ENCODE results near the gene GTF2A1. TPM values are rescaled to one million over a fixed set of nuclear protein-coding genes. Genes with fewer than 3 reads are reported as not detected.

Gene GTF2A1
- total RNA-seq, 1 donor from 2014 or later = 42.0 TPM

GRCh38 chr14:81192594-81192993 is 28.2 kb downstream of the GTF2A1 start:
- no peaks in the 10 kb centered on the region for H3K9me3 Mint-ChIP-seq
- no peaks in the 10 kb centered on the region for H3K27me3 Mint-ChIP-seq (ENCODE audit: low read depth)
- no peaks in the 10 kb centered on the region for H3K4me1 Mint-ChIP-seq
- no peak for TF ChIP-seq CTCF (conservative IDR thresholded peaks at IDR 0.05)
- H3K27ac Mint-ChIP-seq (ENCODE audit: unreplicated experiment) = no peak overlapping the region
- peaks cover 27% of the 10 kb centered on the region for H3K36me3 Mint-ChIP-seq (ENCODE audit: low read depth)
- H3K4me3 Mint-ChIP-seq = no peak overlapping the region
- DNase-seq (ENCODE audit: low read depth, low spot score) = no peak

DNA sequence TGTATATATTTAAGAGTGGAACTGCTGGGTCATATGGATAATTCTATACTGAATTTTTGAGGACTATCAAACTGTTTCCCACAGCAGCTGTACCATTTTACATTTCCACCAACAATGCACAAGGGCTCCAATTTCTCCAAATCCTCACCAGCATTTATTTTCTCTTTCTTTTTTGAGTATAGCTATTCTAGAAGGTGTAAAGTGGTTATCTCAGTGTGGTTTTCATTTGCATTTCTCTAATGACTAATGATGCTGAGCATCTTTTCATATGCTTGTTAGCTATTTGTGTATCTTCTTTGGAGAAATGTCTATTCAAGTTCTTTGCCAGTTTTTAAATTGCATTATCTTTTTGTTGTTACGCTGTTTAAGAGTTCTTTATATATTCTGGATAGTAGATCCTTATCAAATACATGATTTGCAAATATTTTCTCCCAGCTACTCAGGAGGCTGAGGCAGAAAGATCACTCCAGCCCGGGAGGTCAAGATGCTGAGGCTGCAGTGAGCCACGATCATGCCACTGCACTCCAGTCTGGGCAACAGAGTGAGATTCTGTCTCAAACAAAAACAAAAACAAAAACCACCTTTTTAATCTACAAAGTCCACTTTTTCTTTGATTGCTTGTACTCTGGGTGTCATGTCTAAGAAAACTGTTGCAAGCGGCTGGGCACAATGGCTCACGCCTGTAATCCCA is 32.8 kb downstream of the GTF2A1 start:
- Mint-ChIP-seq H3K9me3 (no peaks in the 10 kb centered on the region), H3K36me3 (ENCODE audit: low read depth) (peaks cover 32% of the 10 kb centered on the region), H3K4me3 (no peak overlapping the region), H3K27me3 (ENCODE audit: low read depth) (no peaks in the 10 kb centered on the region), H3K4me1 (no peaks in the 10 kb centered on the region), H3K27ac (ENCODE audit: unreplicated experiment) (no peak overlapping the region)
- no peak for TF ChIP-seq CTCF (conservative IDR thresholded peaks at IDR 0.05)
- no peak for DNase-seq (ENCODE audit: low read depth, low spot score)

GRCh38 chr14:81179631-81180030 is 41.1 kb downstream of the GTF2A1 start:
- no peak for DNase-seq (ENCODE audit: low read depth, low spot score)
- no peak for TF ChIP-seq CTCF (conservative IDR thresholded peaks at IDR 0.05)
- Mint-ChIP-seq H3K9me3 (peaks cover under 1% of the 10 kb centered on the region), H3K27ac (ENCODE audit: unreplicated experiment) (no peak overlapping the region), H3K4me3 (no peak overlapping the region), H3K27me3 (ENCODE audit: low read depth) (no peaks in the 10 kb centered on the region), H3K36me3 (ENCODE audit: low read depth) (peaks cover 19% of the 10 kb centered on the region), H3K4me1 (peaks cover 3% of the 10 kb centered on the region)

DNA sequence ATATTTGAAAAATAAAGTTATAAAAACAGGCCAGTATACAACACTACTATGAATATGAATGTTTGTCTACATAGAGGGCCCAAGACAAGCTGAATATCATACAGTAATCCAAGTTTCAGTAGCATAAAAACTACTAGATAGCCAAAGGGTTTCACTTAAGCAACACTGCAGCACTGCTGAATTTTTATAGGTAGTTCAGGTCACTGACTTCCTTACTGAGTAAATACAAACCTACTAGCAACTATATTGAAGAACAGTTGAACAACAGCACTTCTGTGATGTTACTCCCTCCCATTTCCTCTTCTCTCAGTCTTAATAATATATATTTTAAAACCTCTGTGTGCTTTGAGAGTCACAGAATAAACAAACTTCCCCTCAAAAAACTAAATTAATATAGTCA is 42.7 kb downstream of the GTF2A1 start:
- peaks cover 10% of the 10 kb centered on the region for H3K36me3 Mint-ChIP-seq (ENCODE audit: low read depth)
- TF ChIP-seq CTCF (conservative IDR thresholded peaks at IDR 0.05) = no peak
- no peaks in the 10 kb centered on the region for H3K27me3 Mint-ChIP-seq (ENCODE audit: low read depth)
- H3K27ac Mint-ChIP-seq (ENCODE audit: unreplicated experiment) = no peak overlapping the region
- no peak overlapping the region for H3K4me3 Mint-ChIP-seq
- DNase-seq (ENCODE audit: low read depth, low spot score) = no peak
- H3K4me1 Mint-ChIP-seq = peaks cover 3% of the 10 kb centered on the region
- peaks cover 2% of the 10 kb centered on the region for H3K9me3 Mint-ChIP-seq

- no peak for TF ChIP-seq CTCF (conservative IDR thresholded peaks at IDR 0.05)
- Mint-ChIP-seq H3K4me1 (peaks cover 3% of the 10 kb centered on the region), H3K27me3 (ENCODE audit: low read depth) (no peaks in the 10 kb centered on the region), H3K9me3 (peaks cover 2% of the 10 kb centered on the region), H3K36me3 (ENCODE audit: low read depth) (peaks cover 6% of the 10 kb centered on the region), H3K4me3 (no peak overlapping the region), H3K27ac (ENCODE audit: unreplicated experiment) (no peak overlapping the region)
- DNase-seq (ENCODE audit: low read depth, low spot score) = no peak
Measured at GRCh38 chr14:81177225-81177624, 43.5 kb downstream of the GTF2A1 start.

Data from neural crest cell (in vitro differentiated cells).